Measurements from ENCODE around the gene TNC. TPM values are rescaled to one million over a fixed set of nuclear protein-coding genes. Genes with fewer than 3 reads are reported as not detected.

The TNC gene
- total and polyA plus RNA-seq, 2 of the 4 experiments (the other 2 are of a cell fraction): 192 to 253 TPM

GRCh38 chr9:115132648-115133047 is 14.7 kb upstream of the TNC start:
- ATAC-seq (ENCODE audit: low read depth) (peak; percentile 66), DNase-seq (peak; percentile 89)
- Histone ChIP-seq H3K9me1 (ENCODE audit: insufficient read depth, low read length) (peaks cover 18% of the 10 kb centered on the region), H3K23ac (ENCODE audit: low read depth, low read length) (peak overlapping the region; percentile 46; the same call in 1 of the 2 replicates), H3K14ac (replicated peaks; ENCODE audit: low read depth, low read length) (peak overlapping the region; percentile 87), H3K4ac (ENCODE audit: low read depth, low read length) (peak overlapping the region; percentile 87), H4K20me1 (ENCODE audit: insufficient read depth, low read length) (no peaks in the 10 kb centered on the region), H3K4me1 (ENCODE audit: control insufficient read depth, insufficient read depth, low read length) (peaks cover 18% of the 10 kb centered on the region), H2BK15ac (ENCODE audit: low read depth, low read length) (peak overlapping the region; percentile 59; the same call in 2 of the 3 replicates), H3K4me3 (ENCODE audit: insufficient read depth, low read depth, low read length) (peak overlapping the region; percentile 2; the same call in 1 of the 2 replicates), H4K91ac (ENCODE audit: insufficient read depth, low read depth, low read length) (peak overlapping the region; percentile 86), H3K18ac (ENCODE audit: low read depth, low read length) (peak overlapping the region; percentile 81), H2BK5ac (ENCODE audit: low read depth, low read length, poor library complexity, severe bottlenecking) (peak overlapping the region; percentile 78), H2BK120ac (ENCODE audit: low read depth, low read length) (peak overlapping the region; percentile 92), H3K4me2 (ENCODE audit: low read depth, low read length) (peak overlapping the region; percentile 58), H2BK20ac (ENCODE audit: low read depth, low read length) (peak overlapping the region; percentile 88), H3K79me1 (ENCODE audit: low read depth in 1 of 2, low read length in 2 of 2) (no peaks in the 10 kb centered on the region), H3K9me3 (ENCODE audit: control insufficient read depth, insufficient read depth, low read length) (no peaks in the 10 kb centered on the region), H4K5ac (ENCODE audit: low read depth, low read length) (peak overlapping the region; percentile 81), H3K56ac (ENCODE audit: extremely low read depth, insufficient read depth, low read length) (no peak overlapping the region), H3K27me3 (ENCODE audit: control insufficient read depth, insufficient read depth, low read length) (no peaks in the 10 kb centered on the region), H3K27ac (ENCODE audit: insufficient read depth, low read length) (peak overlapping the region; percentile 74), H3K9ac (ENCODE audit: low read depth, low read length) (peak overlapping the region; percentile 26), H2AK5ac (ENCODE audit: low read depth, low read length) (peak overlapping the region; percentile 41), H2AFZ (replicated peaks; ENCODE audit: low read length, poor library complexity) (peak overlapping the region; percentile 91), H2AK9ac (replicated peaks; ENCODE audit: low read depth, low read length, poor library complexity) (peak overlapping the region; percentile 77), H3K36me3 (ENCODE audit: control insufficient read depth, insufficient read depth, low read length) (no peaks in the 10 kb centered on the region), H4K8ac (ENCODE audit: low read depth in 2 of 2, low read length in 2 of 2) (peak overlapping the region; percentile 6 to 91)
- TF ChIP-seq CHD1 (IDR thresholded peaks at IDR 0.05; ENCODE audit: low read depth, low read length): no peak
- no peak for TF ChIP-seq POLR2A (IDR thresholded peaks at IDR 0.05; ENCODE audit: low read depth, low read length)
- TF ChIP-seq SMC3 (IDR thresholded peaks at IDR 0.05; ENCODE audit: low read depth, low read length): no peak
- no peak for TF ChIP-seq RCOR1 (IDR thresholded peaks at IDR 0.05; ENCODE audit: insufficient replicate concordance, low read length)
- TF ChIP-seq MXI1 (IDR thresholded peaks at IDR 0.05; ENCODE audit: borderline replicate concordance, low read depth, low read length): 0 out of 2 replicates have a peak, but pooled peaks have one; percentile 53
- TF ChIP-seq RFX5 (IDR thresholded peaks at IDR 0.05; ENCODE audit: low read depth, low read length): no peak
- TF ChIP-seq RAD21 (IDR thresholded peaks at IDR 0.05; ENCODE audit: low read length): 0 out of 2 replicates have a peak, but pooled peaks have one; percentile 6
- TF ChIP-seq CTCF (conservative IDR thresholded peaks at IDR 0.05; ENCODE audit: low read depth, low read length): no peak
- TF ChIP-seq BHLHE40 (IDR thresholded peaks at IDR 0.05; ENCODE audit: low read depth, low read length): no peak; the same call in 1 of the 2 replicates
- TF ChIP-seq MAZ (IDR thresholded peaks at IDR 0.05; ENCODE audit: borderline replicate concordance, low read depth, low read length): 0 out of 2 replicates have a peak, but pooled peaks have one; percentile 29
- TF ChIP-seq USF2 (IDR thresholded peaks at IDR 0.05; ENCODE audit: low read depth, low read length): no peak
- TF ChIP-seq ELK1 (IDR thresholded peaks at IDR 0.05; ENCODE audit: borderline replicate concordance, low read depth, low read length): no peak
- no peak for TF ChIP-seq MAFK (IDR thresholded peaks at IDR 0.05; ENCODE audit: low read depth, low read length)
- TF ChIP-seq FOS (IDR thresholded peaks at IDR 0.05; ENCODE audit: low read depth, low read length): peak; percentile 44; the same call in 1 of the 2 replicates
- TF ChIP-seq CEBPB (IDR thresholded peaks at IDR 0.05; ENCODE audit: low read depth, low read length): peak; percentile 78
- no peak for TF ChIP-seq NFE2L2 (IDR thresholded peaks at IDR 0.05; ENCODE audit: low read depth, low read length)
- ChIA-PET CTCF (no interaction called here), POLR2A (ENCODE audit: unreplicated experiment) (interaction anchor here (2.2 kb wide), 1 partner anchor 14 kb away, joined by 8 read pairs; the partner anchor contains the start of gene TNC)
- WGBS, 2 experiments (ENCODE audit: extremely low coverage in 2 of 2, insufficient read length in 1 of 2): 6% methylated on average over 7 of the region's 12 CpGs; no CpG with 5 or more reads in 1 of the 2 experiments
- no TSS peak for BruUV-seq (replicated peaks)
- in situ Hi-C loops (cut with MboI; ENCODE audit: low sequenced_read_pairs) (no loop called here), intact Hi-C loops (cut with micrococcal nuclease) (loop anchor here (1.0 kb wide), 1 partner anchor 14 kb away; the partner anchor contains the start of gene TNC), dilution Hi-C loops (cut with HindIII; ENCODE audit: low sequenced_read_pairs, unreplicated experiment) (no loop called here)

Measured in IMR-90 (cell line).